Activated CD8-positive, alpha-beta memory T cell treated with anti-CD3 and anti-CD28 coated beads, Interleukin-2, amount 50 U/mL, for 48 hours (primary cell): ENCODE data around the gene UBE2H.
"Not testable (repeated sequence)": the region's sequence is repeated elsewhere in the genome, so short reads cannot be mapped to it uniquely, and the experiment has no call there.

Experiments
- DNase-seq: peaks from one replicate; pipeline ENCODE4 v3.0.0-alpha.2; 2020

Gene UBE2H

DNA sequence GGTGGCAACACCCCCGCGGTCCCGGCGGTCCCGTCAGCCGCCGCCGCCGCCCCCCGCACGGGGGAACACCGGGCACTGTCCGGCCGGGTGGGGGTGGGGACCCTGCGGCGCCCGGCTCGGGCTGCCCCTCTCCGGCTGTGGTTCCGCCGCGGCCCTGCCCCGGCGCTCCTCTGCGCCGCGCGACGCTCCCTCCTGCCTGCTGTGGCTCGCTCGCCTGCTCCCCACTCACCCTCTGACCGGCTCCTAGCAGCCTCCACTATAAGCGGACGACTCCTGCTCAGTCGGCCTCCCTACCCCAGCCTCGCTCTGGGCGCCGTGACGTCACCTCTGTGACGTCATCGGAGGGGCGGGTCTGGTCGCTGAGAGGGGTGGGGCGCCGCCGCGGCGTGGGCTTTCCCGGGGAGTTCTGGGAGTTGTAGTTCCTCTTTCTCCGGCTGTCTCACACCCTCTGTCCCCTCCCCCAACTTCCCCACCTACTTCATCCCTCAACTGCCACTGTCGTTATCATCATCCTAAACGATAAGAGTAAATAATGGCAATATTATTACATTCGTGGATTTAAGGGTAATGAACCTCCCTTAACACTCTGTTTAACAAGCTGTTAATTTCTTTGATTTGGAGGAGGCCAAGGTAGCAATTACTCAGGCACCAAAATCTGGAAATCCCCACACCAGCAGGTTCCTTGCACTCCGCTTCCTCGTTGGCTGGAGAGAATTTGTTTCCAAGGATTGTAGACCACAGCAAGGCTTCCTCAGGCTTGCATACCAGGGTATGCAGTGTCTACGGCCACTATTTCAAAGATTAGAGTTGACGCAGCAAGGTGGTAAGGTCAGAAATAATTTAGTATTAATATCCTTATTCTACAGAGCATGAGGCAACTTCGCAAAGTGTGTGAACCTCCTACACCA lies at the start of gene UBE2H:
TSS of gene UBE2H (minus strand) at position 308 of the 908 bp plus-strand sequence. CDS start 405 bp downstream, outside the sequence.
- DNase-seq, result peak; percentile 99

DNA sequence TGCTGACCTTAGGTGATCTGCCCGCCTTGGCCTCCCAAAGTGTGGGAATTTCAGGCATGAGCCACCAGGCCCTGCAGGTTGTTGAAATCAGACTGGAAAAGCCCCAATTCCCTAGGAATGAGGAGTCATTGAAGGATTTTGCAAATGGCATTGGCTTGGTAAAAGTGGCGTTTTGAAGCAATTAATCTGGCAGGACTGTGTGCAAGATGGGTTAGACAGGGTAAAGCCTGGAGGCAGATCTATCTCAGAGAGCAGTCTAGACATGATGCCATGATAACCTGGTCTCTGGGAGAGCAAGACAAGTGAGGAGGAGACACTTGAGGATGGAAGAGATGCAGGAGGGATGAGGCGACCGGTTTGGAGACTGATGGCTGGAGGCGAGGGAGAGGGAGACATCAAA lies 45.7 kb upstream of the UBE2H start:
- no peak for DNase-seq

DNA sequence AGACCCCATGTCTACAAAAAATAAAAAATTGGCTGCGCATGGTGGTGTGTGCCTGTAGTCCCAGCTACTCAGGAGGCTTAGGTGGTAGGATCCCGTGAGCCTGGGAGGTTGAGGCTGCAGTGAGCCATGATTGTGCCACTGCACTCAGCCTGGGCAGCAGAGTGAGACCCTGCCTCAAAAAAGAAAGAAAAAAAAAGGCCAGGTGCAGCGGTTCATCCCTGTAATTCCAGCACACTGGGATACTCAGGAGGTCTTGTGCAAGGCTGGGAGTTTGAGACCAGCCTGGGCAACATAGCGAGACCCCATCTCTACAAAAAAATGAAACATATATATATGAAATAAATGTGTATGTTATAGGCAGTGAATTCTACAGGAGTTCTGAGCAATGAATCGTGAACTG lies 44.5 kb upstream of the UBE2H start:
- DNase-seq, result no peak

DNA sequence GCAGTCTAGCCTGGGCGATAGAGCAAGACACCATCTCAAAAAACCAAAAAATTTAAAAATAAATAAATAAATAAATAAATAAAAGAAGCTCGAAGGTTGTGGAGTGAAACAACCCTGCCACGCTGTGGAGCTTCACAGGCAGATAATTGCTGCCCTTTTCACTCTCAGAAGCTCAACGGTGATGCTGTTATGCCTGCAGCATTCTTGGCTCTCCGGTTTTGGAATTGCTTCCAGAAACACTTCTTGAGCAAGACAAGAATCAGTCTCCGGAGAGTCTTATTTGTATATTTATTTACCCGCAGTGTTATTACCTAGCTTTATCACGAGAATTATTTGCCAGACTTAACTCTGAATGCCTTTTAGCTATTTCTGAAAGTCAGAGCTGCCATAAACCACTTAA lies 40.5 kb upstream of the UBE2H start:
- no peak for DNase-seq

DNA sequence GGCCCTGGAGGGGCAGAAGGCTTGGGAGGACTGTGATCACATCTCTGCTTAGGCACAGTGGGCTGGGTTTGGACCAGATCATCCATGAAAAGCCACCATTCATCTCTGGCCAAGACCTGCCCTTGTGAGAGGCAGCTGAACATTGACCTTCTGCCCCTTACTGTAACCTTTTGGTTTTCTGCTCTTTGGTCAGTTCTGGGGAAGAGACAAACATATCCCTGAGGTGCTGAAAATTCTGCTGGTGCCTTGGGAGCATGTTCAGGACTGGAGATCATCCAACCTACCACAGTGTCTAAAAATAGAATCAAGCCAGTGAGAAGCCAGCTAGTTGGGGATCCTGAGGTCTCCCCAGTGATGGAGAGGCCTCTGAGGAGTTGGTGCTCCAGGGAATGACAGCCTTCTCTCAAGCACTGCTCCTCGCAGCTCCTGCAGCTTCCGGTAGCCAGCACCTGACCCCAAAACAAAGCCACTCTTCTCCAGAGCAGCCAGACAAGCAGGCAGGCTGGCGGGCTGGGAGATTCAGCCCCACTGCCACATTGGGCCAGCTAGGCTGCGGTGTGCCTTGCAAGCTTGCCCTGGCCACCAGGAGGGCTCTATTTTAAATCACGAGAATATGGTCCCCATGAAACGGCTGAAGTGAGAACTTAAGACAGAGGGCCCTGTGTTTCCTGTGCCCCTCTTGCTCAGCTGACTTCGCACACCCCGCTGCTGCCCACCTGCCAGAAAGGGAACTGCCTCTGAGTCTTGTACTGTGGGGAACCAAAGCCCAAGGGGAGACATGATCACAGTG lies 37.8 kb upstream of the UBE2H start:
- no peak for DNase-seq

DNA sequence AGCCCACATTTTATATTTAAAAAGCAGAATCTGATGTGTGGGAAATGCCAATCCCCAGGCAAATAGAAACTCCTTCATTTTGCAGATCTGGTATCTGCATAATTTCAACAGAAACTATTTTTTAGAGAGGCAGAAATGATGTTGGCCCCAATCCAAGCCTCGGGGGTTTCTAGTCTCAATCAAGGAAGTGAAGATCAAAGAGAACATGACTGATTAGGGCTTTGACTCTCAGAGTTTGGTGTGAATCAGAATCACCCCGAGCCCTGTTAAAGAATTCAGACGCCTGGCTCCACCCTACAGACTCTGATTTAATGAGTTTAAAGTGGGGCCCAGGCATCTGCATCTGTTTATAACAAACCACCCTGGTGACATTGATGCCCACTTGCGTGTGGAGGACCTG lies 36.7 kb upstream of the UBE2H start:
- peak; percentile 67 for DNase-seq

DNA sequence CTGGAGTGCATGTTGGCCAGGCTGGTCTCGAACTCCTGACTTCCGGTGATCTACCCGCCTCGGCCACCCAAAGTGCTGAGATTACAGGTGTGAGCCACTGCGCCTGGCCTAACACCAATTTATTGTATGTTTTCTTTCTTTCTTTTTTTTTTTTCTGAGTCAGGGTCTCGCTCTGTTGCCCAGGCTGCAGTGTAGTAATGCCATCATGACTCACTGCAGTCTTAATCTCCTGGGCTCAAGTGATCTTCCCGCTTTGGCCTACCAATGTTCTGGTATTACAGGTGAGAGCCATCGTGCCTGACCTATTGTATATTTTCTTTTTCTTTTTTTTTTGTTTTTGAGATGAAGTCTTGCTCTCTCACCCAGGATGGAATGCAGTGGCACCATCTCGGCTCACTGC lies 33.8 kb upstream of the UBE2H start:
- no peak for DNase-seq

DNA sequence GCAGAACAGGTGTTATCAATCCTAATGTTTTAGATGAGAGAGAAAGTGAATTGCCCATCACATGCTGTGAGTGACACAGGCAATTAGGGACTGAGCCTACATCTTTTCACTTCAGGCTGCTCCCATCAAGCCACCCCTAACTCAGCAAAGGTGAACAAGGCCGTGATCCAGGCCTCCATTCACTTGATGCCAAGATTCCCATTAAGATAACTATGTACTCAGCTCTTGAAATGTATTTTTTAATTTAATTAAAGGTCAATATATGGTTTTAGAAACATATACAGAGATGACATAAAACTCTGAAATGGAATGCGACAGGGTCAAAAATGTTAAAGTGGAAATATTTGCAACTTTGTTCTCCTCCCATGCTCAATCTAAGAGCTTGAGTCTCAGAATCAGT lies 27.9 kb upstream of the UBE2H start:
- no peak for DNase-seq

DNA sequence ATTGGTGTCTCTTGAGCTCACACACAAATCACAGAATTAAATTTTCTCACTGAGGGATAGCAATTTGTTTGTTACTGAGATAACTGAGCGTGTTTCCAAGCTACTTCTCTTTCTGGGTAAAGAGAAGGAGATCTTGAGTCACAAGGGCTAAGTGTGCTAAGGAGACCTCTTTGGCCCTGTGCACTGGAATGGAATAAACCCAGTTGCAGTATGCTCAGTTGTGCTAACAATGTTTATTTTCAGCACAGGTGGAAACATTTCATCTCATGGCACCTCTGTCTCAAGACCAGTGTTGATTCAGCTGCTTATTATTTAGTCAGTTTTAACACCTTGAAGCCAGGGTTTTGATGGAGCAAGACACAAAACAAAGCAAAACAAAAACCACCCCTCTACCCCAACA lies 22.5 kb upstream of the UBE2H start:
- no peak for DNase-seq

DNA sequence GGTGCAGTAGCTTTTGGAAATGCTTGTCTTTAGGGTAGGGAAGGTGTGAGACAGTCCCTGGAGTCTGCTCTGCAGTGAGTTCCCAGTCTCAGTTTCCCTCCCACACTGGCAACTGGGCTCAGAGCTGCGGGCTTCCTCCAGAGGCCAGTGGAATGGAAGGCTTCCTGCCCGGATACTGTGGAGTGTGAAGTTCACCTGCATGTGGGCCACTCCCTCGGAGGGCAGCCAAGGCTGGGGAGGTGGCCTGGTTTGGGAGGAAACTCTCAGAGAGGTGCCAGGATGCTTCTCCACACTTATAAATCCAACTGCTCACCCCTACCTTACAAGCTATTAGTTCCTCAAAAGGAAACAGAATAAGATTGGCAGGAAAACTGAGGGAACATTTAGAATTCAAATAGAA lies 18.1 kb upstream of the UBE2H start:
- no peak for DNase-seq

DNA sequence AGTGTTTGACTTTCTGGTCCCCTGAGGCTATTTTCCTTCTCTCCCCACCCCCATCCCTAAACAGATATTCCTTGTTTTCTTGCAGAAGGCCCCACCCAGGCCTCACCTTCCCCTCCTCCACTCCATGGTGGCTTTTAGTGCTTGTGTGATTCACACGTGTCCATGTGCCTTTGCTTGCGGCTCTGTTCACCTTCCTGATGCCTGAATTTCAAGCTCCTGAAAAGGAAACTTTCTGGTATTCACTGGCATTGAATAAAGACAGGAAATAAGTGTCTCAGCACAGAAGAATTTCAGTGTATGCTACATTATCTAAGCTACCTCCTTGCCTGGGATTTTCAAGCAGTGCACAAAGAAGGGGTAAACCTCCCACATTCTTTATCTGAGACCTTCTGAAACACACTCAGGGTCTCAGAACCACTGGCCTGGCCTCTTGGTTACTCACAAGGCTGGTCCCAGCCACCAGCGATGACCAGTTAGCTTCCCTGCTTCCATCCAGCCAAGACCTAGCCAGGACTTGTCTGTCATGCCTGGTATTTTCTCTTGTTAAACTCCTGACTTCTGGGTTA lies 17.2 kb upstream of the UBE2H start:
- DNase-seq, result no peak

DNA sequence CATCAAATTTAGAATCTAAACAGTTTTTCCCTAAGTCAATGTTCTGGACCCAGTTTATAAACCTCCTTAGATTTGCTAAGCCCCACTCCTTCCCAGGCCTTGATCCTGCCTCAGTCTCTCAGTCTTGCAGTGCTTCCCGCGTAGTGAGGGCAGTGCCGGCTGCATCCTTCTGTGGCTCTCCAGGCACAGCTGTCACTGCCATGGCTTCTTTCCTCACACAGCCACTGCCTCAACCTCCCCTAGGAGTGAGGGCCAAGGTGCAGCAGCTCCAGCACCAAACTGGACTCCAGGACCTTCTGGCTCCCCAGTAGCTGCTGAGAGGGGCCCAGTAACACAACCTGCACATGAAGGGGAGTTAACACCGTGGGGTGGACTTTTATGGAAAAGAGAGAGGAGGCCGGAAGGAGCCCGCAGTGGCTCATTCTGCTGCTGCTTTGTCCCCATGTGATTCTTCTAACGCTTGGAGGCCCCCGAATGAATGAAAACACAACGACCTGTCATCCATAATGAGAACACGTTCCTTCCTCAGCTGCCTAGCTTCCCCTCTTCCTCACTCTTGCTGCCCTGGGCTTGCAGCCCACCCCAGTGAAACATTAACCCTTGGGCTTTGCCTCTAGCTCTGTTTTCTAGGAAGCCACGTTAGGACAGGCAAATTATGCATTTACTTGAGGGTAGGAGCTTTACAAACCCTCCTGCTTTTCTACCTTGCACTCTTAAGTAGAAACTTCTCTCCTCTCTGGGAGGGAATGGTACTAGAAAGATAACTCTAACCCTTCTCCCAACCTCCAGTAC lies 16.0 kb upstream of the UBE2H start:
- DNase-seq, result no peak

DNA sequence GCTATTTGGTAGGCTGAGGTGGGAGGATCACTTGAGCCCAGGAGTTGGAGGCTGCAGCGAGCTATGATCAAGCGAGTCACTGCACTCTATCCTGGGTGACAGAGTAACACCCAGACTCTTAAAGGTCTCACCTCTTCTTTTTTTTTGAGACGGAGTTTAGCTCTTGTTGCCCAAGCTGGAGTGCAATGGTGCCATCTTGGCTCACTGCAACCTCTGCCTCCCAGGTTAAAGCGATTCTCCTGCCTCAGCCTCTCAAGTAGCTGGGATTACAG lies 7.4 kb upstream of the UBE2H start:
- DNase-seq, result not testable (repeated sequence)

DNA sequence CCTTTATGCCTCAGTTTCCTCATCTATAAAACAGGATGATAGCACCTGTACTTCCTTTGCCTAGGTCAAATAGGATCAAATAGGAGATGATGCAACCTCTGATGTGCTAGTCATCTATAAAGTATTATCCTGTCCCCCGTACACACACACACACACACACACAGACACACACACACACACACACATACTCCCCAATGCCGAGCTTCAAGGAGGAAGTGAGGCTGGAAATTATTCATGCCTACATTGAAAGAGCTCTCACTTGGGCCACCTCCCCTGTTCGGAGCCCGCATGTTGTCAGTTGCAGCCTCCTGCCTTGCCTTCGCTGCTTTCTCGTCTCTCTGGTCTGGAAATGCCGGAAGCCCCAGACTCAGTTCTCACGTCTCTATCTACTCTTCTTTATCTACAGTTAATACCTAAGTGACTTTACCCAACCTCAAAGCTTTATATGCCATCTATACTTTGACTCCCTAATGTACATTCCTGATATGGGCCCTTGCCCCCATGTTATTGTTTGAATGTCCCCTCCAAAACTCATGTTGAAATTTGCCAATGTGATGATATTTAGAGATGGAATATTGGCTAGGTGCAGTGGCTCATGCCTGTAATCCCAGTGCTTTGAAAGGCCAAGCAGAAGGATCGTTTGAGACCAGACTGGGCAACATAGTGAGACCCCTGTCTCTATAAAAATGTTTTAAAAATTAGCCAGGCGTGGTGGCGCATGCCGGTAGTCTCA lies 6.9 kb upstream of the UBE2H start:
- no peak for DNase-seq

DNA sequence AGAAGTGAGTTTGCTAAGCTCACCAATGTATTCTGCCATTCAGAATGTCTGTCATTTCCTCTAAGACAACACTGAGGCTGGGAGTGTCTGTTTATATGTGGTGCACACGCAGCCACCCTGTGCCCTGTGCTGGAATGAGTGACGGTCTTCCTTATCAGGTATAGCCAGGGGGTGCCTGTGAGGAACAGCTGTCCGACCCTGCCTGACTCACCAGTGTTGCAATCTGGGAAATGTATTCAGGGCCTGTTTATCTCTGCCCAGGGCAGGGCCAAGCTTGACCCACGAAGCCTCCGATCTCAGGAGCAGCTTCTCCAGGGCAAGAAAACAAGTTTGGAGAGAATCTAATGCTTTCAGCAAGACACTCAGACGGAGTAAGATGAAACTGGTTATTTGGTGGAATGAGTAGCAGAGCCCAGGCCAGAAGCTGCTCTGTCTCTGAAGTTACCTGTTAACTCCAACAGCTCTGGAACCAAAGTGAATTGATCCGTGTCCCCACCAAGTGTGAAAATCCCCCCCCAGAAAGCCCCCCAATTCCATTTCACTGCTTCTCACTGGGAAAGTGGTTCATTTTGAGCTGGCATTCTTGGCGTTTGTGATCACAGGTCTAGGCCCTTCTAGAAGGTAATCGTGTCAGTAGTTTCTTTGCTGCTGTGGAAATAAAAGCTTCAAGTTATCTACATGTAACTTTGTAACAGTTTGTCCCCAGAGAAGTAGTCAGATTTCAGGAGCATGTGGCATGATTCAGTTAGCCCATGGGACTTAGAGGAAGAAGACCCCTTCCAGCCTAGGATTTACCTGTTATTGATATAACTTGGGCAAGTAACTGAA lies 6.1 kb upstream of the UBE2H start:
- no peak for DNase-seq

DNA sequence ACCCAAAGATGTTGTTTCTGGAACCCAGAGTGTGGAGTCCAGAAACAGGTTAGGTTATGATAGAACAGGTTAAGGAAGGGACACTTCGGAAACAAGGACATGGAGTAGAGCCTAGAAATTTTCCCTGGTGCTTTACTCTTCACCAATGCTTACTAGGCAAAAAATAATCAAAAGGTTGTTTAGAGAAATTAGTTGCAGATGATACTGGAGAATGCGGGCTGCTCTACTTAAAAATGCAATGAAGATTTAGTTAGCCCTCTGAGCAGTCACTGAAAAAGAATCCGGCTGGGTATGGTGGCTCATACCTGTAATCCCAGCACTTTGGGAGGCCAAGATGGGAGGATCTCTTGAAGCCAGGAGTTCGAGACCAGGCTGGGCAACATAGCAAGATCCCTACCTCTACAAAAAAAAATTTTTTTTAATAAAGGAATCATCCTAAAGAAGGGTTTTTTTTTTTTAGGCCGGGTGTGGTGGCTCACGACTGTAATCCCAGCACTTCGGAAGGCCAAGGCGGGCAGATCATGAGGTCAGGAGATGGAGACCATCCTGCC lies 3.3 kb upstream of the UBE2H start:
- DNase-seq, result no peak

DNA sequence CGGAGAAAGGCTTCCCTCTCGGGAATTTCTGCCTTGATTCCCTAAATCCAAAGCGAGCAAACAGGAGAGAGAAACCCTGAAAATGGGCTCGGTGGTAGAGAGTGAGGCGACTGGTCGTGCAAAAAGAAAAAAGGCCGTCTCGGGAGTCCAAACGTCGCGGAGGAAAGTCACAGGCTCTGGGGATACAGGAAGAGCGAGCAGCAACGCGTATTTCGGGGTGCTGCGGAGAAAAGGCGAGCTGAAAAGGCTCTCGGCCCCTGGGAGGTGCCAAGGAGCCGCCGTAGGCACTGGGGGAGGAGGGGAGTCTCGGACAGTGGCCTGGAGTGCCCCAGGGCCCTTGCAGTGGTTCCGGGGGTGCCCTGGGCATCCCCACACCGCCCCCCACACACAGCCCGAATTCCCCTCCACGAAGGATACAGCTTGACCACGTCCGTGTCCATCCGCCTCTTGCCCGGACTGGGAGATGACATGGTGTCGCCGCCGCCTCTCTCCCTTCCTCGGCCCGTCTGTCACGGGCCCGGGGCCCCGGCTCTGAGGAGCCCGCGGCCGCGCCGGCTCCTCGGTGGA lies 591 bp downstream of the UBE2H start:
- DNase-seq, result peak; percentile 67

DNA sequence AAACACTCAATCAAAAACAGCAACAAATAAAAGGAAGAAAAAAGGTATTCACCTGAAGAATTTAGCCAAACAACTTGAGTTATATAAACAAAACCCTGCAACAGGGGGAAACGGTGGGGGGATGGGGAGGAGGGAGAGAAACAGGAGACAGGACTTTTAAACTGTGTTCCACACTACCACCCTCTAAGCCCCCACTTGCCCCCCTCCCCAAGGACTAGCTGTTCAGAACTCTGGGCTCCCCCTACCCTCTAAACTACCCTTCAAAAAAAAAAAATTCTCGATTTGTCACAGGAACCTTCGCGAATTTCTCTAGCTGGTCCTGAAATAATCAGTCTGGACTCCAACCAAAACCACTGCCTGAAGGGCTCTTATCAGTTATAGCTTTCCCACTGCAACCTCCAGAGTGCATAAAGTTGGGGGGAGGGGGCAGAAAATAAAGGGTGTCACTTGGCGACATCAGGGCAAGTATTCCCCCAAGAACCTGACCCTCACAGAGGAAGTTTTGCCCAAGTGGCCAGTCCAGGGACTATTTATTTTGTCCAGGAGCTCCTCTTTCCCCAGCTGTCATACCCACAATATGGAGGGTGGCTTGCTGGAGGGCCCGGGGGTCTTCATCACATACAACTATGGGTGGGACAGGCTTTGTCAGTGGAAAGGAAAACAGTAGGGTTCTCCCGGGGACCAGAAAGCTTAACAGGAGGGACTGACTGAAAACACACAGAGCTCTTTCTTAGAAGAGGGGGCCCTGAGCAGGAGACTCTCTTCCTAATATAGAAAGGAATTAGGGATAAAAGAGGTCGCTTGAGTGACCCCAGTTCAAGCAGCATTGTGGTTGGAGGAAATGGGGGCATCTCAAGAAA lies 1.3 kb downstream of the UBE2H start:
- no peak for DNase-seq

DNA sequence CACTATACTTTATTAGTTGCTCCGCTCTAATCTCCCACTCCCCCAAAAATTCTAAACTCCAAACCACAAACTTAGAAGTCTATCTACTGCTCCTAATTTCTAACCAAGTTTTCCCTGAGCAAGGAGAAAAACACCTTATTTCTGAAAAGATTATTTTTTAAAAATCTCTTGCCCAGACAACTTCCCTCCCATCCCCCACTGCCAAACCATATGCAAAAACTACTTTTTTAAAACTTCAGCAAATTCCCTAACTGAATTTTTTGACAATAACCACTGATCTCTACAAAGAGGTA lies 1.9 kb downstream of the UBE2H start:
- no peak for DNase-seq
